HG03280 (cell line): ENCODE measurements around the gene CARS1.
"Not testable (repeated sequence)": the region's sequence is repeated elsewhere in the genome, so short reads cannot be mapped to it uniquely, and the experiment has no call there.

Source experiments
- ATAC-seq: cut with Tn5 transposase; IDR thresholded peaks from one replicate; pipeline ENCODE4 v1.9.1; 2021; ENCODE audit warnings: mild to moderate bottlenecking, moderate library complexity; ENCODE audit not compliant: unreplicated experiment

Gene CARS1

DNA sequence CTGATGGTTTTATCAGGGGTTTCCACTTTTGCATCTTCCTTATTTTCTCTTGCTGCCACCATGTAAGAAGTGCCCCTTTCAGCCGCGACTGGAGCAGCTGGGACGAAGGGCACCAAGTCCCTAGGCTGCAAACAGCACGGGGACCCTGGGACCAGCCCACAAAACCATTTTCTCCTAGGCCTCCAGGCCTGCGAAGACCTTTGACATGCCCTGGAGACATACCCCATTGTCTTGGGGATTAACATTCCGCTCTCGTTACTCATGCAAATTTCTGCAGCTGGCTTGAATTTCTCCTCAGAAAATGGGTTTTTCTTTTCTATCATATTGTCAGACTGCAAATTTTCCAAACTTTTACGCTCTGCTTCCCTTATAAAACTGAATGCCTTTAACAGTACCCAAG, 6.7 kb upstream of the CARS1 start:
- ATAC-seq: not testable (repeated sequence)

- ATAC-seq: not testable (repeated sequence)
Measured at GRCh38 chr11:3063432-3063831, 6.2 kb upstream of the CARS1 start.

DNA sequence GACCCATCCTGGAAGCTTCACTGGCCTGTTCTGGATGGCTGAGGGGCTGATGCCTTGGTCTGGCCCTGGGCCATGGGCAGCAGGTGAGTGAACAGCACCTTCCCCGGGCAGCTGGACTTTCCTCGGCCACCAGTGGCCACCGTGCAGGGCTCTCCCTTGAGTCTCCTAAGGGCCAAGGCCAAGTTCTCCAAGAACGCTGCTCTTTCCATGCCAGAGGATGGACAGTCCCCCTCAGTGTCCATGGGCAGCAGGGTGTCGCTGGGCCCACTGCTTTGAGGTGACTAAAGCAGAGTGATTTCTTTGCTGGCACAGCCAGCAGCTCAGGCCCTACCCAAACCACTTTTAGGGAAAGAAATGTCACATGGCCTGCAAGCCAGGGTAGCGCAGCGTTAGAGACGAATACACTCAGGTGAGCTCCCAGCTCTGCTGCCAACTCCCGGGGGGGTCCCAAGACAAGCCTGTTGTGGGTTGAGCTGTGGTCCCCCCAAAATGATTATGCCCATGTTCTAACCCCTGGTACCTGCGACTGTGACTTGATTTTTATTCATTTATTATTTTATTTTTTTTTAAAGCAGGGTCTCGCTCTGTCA, 3.3 kb upstream of the CARS1 start:
- no peak for ATAC-seq

- no peak for ATAC-seq
Measured at GRCh38 chr11:3058753-3059664, 1.8 kb upstream of the CARS1 start.

DNA sequence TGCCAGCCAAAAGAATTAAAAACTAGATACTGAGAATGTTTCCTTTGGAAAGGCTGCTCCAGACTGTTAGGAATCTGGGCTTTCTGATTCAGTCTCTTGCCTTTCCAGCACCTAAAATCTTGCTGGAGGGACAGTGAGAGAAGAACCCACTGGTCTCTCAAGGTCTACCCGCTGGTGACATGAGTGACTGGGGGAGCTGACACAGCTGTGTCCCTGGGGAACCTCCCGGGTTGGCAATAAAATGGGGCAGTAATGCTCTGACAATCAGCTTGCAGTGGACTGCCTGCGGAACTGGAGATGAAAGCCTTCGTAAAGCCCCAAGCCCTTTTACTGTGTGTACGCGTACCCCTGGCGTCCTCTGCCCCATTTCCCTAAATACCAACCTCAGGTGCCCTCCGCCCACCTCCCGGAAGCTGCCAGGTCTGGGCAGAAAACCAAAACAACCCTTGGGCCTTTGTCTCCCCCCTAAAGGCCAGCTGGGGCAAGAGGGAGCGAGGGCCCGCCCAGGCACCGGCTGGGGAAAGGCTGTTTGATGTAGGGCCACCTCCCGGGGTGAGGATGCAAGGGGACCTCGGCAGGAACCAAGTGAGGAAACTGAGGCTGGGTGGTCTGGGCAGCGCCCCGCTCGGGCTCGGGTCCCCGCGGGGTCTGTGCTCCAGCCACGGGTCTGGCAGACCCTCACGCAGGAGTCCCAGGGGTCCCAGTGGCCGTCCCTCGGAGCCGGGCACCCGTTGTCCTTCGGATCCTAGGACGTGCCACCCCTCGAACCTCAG, 741 bp downstream of the CARS1 start:
- ATAC-seq: peak; percentile 2

- no peak for ATAC-seq
Measured at GRCh38 chr11:3055891-3056290, 1.3 kb downstream of the CARS1 start.

DNA sequence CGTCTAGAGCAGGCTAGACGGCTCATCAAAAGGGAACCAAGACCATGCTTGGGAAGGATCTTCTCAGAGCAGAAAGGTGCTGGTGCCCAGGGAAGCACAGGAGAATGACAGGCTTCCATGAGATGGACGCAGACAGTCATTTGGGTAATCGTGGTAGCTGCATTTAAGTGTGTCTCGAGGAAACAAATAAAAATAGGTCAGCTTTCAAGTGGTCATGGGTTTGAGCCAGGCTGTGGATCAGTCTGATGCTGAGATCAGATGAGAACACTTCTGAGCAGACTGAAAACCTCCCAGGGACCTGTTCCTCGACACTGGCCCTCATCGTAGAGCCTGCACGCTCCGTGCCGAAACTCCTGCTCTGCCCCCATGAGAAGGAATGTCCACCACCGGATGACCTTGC, 4.7 kb downstream of the CARS1 start:
- ATAC-seq: no peak

GRCh38 chr11:3052109-3052479, 5.1 kb downstream of the CARS1 start:
- no peak for ATAC-seq

DNA sequence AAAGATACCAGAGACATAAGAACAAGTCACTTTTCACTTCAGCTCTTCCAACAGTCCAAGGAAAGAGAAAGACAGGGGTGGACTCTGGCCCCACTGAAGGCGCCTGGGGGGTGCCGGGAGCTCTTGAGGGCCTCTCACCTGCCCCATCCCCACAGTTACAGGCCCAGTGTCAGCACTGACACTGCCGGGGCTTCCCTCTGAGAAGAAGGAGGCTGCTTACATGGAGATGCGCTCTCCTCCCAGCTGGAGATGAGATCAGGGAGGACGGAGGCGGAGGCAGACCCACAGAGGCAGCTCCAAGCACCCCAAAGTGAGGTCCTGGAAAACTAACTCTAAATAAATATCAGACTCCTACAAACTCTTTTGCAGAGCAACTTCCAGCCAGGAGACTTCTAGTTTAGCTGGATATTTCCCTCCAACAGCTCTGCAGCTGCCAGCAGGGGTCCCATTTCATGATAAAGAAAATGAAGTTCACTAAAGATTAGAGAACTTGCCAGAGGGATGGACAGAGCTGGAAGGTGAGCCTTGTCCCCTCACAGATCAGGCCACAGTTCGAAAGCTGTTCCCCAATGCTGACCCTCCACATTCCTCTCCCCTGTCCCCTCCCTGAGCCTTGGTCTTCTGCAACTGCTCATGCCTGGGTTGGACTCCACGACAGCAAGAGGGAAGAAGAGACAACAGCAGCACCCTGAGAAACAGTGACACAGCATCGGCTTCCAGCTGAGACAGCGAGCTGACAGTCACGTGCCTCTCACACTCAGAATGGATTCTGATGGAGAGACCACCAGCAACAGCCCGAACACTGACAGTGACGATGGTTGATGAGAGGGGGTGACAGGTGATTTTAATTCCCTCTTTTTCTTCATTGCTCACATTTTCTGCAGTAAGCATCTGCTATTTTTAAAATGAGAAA, 5.8 kb downstream of the CARS1 start:
- no peak for ATAC-seq

GRCh38 chr11:3050386-3051195, 6.6 kb downstream of the CARS1 start:
- ATAC-seq: no peak

DNA sequence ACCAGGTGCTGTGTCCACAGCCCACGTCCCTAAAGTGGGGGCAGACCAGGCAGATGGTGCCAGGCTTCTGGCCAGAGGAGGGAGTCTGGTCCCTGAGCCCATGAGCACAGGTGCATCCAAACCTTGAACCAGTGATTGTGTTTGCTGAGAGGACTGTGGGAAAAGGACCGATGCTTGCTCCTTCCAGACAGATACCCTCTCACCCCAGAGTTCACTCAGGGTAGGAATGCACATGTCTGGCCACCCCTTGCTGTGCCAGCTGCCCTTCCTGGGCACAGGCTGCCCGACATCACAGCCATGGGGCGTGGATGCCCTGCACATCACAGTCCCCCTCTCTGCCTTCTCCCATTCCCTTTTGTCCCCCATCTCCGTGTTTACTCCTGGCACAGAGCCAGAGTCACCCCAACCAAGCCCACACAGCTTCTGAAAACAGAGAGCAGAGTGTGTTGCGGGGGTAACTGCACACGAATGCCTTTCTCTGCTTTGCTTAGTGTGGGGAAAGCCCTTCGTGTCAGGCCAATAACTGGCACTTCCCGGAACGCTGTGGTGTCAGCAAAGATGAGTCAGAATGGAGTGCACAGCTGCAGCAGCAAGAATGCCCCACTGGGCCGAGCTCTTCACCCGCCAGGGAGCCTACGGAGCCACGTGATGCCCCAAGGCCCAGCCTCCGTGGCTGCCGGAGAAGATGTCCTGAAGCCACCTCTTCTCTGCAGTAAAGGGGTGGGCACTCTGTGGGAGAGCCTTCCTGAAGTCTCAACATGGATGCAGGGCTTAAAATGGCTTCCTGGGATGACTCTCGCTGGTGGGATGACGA, 7.6 kb downstream of the CARS1 start:
- ATAC-seq: peak; percentile 93

GRCh38 chr11:3047637-3048036, 9.6 kb downstream of the CARS1 start:
- no peak for ATAC-seq

- ATAC-seq: no peak
Measured at GRCh38 chr11:3046641-3047040, 10.6 kb downstream of the CARS1 start.

DNA sequence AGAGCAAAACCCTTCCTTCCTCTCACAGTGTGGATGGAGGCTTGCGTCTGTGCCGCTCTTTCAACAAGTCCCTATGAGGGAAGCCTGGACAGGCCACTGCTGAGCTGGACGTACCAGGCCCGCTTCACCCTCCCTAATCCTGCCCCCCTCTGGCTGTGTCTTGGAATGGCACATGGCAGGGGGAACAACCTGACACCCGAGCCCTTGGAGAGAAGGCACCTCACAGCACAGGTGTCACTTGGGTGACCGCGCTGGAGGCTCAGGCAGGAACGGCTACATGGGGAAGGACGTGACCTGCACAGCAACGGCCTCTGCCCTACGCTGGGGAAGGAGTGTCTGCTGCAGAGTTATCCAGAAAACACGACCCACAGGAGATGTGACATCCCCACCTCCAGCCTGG, 11.0 kb downstream of the CARS1 start:
- ATAC-seq: no peak

DNA sequence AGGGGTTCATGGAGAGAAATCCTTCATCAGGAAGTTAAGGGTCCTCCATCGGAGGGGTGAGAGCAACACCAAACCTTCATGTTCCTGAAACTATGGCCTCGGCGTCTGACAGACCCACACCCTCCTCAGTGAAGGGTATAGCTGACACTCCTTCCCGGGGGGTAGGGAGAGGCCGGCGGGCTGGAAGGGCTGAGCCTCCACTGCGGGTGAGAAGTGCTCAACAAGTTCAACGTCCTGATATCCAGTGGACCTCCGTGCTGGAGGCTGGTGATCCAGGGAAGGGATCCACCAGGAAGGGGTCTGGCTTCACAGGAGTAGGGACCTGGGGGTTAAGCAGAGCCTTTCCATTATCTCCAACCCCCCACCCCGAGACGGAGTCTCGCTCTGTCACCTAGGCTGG, 12.3 kb downstream of the CARS1 start:
- no peak for ATAC-seq

GRCh38 chr11:3044004-3044403, 13.2 kb downstream of the CARS1 start:
- ATAC-seq: no peak

DNA sequence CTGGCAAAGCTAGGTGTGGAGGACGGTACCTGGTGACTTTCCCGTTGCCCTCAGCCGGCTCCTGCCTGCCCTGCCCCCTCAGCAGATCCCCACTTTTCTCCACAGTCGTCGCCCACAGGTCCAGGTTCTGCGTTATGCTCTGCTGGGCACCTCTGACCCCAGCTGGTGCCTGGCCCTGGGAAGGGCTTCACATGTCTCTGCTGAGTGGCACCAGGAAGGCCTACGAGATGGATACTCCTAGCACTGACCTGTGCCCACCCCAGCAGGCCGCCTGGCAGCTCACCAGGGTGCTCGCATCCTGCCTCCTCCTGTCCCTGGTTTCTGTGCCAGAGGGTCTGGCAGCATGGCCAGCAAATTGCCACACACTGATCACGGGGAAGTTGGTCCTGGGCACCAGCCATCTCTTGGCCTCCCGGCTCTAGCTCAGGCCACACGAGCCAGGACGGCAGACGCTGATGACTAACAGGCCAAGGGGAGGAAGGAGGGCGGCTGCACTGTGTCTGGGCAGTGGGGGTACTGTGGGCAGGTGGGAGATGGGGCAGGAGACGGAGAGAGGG, 13.8 kb downstream of the CARS1 start:
- ATAC-seq: no peak

DNA sequence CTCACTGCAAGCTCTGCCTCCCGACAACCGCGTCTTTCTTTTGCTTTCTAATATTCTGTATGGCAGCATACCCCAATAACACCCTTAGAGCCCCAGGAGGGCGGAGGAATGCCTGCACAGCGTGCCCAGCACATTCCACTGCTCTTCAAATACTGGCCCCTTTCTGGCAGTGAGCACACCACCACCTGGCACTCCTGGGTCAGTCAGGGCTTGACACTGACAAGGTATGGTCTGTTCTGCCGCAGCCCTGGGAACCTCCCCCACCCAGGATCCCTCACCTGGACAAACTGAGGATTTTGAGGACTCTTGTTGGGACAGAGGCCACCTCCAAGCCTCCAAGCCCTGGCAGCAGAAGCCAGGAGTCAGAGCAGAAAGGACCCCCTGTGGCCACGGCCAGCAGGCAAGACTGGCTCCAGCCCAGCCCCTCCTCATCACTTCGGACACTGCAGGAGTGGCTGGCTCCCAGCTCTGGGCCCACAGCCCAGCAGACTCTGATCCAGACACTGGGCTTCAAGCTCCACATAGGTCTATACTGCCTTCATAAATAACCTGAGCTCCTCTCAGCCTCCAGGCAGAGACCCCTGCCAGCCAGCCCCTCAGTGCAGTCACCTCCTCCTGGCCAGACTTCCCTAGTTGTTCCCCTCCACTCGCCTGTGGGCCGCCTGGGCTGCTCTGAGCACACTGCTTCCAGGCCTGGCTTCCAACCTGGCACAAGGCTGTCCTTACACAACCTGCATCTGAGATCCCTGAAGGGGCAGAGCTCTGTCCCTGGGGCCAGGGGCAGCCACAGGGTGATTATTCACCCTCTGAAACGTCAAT, 14.5 kb downstream of the CARS1 start:
- no peak for ATAC-seq
